Uterus (tissue), 4 donors: Measurements from ENCODE around the gene NQO2. TPM values are rescaled to one million over a fixed set of nuclear protein-coding genes. Genes with fewer than 3 reads are reported as not detected.
"Not testable (repeated sequence)": the region's sequence is repeated elsewhere in the genome, so short reads cannot be mapped to it uniquely, and the experiment has no call there.

Experiments
- DNase-seq, 2 donors: peaks; one replicate each; pipeline ENCODE4 v3.0.0-alpha.2; 2019 to 2020
- H3K27ac ChIP-seq, 2 donors: fragments of 200-600 bp; sonication (generic); 1 replicate in 1 of 2; 2 replicates in 1 of 2; pipeline ENCODE4 v1.5.1; 2016 to 2018
- H3K27me3 ChIP-seq, 2 donors: fragments of 200-600 bp; sonication (generic); one replicate each; pipeline ENCODE4 v1.5.1; 2018 to 2019; ENCODE audit warnings: control low read depth in 1 of 2
- H3K36me3 ChIP-seq, 2 donors: fragments of 200-600 bp; sonication (generic); one replicate each; pipeline ENCODE4 v1.5.1; 2019; ENCODE audit warnings: control low read depth in 1 of 2
- H3K4me1 ChIP-seq, 2 donors: fragments of 200-600 bp; sonication (generic); one replicate each; pipeline ENCODE4 v1.5.1; 2018 to 2019; ENCODE audit warnings: control low read depth in 1 of 2
- H3K4me3 ChIP-seq, 2 donors: fragments of 200-600 bp; sonication (generic); 1 replicate in 1 of 2; 2 replicates in 1 of 2; pipeline ENCODE4 v1.5.1; 2018 to 2019; ENCODE audit warnings: mild to moderate bottlenecking in 1 of 2
- H3K9me3 ChIP-seq, 2 donors: fragments of 200-600 bp; sonication (generic); one replicate each; pipeline ENCODE4 v1.5.1; 2019; ENCODE audit warnings: control low read depth in 1 of 2
- POLR2A ChIP-seq, 2 donors: fragments of 450-650 bp; IDR thresholded peaks; one replicate each; pipeline ENCODE4 v1.6.1; 2016; ENCODE audit warnings: antibody characterized with exemption in 2 of 2, mild to moderate bottlenecking in 1 of 2, moderate library complexity in 1 of 2
- intact Hi-C: fragments of 100-400 bp; cut with DNase I; formaldehyde crosslinking; loops from one replicate; pipeline ENCODE4 v1.15.1; 2023; ENCODE audit warnings: low total_unique reads
- total RNA-seq, 4 donors: library from RNA; depleted of rRNA in 3 of 4; stranded (reverse); fragments of >200 nt in 3 of 4; gene quantifications; one replicate each; pipeline versions ENCODE4 v1.1.0 to v1.2.4, GENCODE V29; 2014 to 2023
- TF ChIP-seq, protein P1 (sequence below), 4 experiments: fragments of 200-600 bp in 2 of 4; fragments of 450-650 bp in 2 of 4; sonication (generic) in 2 of 4; IDR thresholded peaks; one replicate each; pipeline ENCODE4 v1.5.1; 2016 to 2019; ENCODE audit warnings: antibody characterized with exemption in 4 of 4, mild to moderate bottlenecking in 2 of 4, moderate library complexity in 1 of 4
- donor health status: DM: yes; HTN: yes; CAD: no.

The NQO2 gene
- total RNA-seq, 4 donors from 2014 or later: 7.8 to 50.3 (median 21.6) TPM

DNA sequence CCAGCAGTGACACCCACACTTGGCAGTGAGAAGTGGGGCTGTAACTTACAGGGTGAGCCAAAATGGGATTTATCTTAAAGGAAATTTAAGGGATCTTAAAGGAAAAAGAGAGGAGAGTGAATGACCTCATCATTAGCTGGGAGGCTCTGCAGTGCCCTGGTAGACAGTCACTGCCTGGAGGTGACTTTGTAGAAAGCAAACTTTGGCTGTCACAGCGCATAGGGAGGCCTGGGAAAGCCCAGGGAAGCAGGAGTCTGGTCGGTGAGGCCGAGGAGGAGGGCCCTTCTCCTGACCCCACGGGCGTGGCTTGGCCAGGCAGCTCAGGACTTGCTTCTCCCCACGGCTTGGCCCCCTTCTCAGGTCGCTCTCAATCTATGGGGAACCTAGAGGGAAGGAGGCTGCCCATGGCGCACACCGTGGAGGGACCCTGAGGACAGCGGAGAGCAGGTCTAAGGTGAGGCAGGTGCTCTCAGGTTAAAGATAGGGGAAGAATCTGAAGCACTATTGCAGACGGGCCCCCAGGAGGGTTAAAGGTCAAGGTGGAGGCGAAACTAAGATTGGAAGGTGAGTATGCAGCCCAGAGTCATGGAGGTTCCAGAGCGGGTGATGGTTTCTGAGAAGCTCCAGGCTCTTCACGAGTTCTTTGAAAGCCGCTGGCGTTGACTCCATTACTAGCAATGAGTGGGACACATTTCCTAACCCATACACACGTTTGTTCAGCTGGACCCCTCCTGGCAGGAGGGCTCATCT lies 53.0 kb downstream of the NQO2 start:
- intact Hi-C loops: no loop called here
- H3K4me3 ChIP-seq: no peak overlapping the region
- no peak overlapping the region for H3K27ac ChIP-seq
- TF ChIP-seq, protein P1, sequence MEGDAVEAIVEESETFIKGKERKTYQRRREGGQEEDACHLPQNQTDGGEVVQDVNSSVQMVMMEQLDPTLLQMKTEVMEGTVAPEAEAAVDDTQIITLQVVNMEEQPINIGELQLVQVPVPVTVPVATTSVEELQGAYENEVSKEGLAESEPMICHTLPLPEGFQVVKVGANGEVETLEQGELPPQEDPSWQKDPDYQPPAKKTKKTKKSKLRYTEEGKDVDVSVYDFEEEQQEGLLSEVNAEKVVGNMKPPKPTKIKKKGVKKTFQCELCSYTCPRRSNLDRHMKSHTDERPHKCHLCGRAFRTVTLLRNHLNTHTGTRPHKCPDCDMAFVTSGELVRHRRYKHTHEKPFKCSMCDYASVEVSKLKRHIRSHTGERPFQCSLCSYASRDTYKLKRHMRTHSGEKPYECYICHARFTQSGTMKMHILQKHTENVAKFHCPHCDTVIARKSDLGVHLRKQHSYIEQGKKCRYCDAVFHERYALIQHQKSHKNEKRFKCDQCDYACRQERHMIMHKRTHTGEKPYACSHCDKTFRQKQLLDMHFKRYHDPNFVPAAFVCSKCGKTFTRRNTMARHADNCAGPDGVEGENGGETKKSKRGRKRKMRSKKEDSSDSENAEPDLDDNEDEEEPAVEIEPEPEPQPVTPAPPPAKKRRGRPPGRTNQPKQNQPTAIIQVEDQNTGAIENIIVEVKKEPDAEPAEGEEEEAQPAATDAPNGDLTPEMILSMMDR (IDR thresholded peaks at IDR 0.05): no peak
- TF ChIP-seq POLR2A (IDR thresholded peaks at IDR 0.05): no peak
- no peak for DNase-seq
- no peaks in the 10 kb centered on the region for H3K27me3 ChIP-seq
- H3K36me3 ChIP-seq: no peaks in the 10 kb centered on the region
- H3K9me3 ChIP-seq: no peaks in the 10 kb centered on the region
- H3K4me1 ChIP-seq: no peaks in the 10 kb centered on the region

DNA sequence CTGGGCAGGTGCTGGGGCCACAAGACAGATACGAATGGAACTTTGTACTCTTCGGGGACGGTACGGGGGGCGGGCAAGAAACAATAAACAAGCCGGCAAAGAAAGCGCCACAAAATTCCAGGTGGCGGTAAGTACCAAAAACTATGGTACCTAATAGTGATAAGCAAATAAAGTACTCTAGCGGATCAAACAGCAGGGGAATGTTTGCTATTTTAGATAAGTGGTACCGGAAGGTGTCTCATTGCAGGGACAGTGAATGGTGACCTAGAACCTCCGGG lies 53.5 kb downstream of the NQO2 start:
- Histone ChIP-seq H3K4me3 (peak overlapping the region; percentile 31 to 41), H3K36me3 (no peaks in the 10 kb centered on the region), H3K27ac (peak overlapping the region; percentile 19 to 20), H3K4me1 (no peaks in the 10 kb centered on the region), H3K9me3 (no peaks in the 10 kb centered on the region), H3K27me3 (no peaks in the 10 kb centered on the region)
- TF ChIP-seq, protein P1 (IDR thresholded peaks at IDR 0.05): no peak
- no peak for TF ChIP-seq POLR2A (IDR thresholded peaks at IDR 0.05)
- no peak for DNase-seq
- intact Hi-C loops: no loop called here

DNA sequence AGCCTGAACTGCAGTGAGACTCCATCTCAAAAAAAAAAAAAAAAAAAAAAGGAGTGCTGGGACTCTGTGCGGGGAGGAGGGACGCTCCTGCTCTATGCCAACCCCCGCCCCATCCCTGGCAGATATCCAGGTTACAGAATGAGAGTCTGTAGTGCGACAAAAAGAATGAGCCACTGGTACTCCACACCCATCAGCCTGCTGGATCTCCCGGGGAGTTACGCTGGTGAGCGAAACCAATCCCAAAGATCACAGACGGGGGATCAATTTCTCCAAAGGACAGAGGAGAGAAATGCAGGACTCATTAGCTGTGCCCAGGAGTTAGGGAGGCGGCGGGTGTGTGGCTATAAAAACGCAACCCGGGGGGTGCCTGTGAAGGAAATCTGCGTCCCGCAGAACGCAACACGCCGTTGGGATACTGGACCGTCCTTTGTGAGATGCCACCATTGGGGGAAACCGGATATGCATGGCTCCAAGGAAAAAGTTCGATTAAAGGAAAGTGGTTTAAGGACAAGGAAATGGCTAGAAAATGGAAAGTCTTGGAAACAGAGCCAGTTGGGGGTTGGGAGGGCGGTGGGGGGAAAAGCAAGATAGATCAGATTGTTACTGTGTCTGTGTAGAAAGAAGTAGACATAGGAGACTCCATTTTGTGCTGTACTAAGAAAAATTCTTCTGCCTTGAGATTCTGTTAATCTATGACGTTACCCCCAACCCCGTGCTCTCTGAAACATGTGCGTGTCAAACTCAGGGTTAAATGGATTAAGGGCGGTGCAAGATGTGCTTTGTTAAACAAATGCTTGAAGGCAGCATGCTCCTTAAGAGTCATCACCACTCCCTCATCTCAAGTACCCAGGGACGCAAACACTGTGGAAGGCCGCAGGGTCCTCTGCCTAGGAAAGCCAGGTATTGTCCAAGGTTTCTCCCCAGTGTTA lies 54.8 kb downstream of the NQO2 start:
- DNase-seq: peak; percentile 59 to 65
- not testable (repeated sequence) for H3K36me3 ChIP-seq, H3K9me3 ChIP-seq, H3K4me1 ChIP-seq, H3K27me3 ChIP-seq
- Histone ChIP-seq H3K27ac (peak overlapping the region in 1 of 2 donors; percentile 19), H3K4me3 (peak overlapping the region in 1 of 2 donors; percentile 41)
- intact Hi-C loops: loop anchor here (5.0 kb wide), 1 partner anchor 57 kb away; the partner anchor contains the start of gene NQO2

DNA sequence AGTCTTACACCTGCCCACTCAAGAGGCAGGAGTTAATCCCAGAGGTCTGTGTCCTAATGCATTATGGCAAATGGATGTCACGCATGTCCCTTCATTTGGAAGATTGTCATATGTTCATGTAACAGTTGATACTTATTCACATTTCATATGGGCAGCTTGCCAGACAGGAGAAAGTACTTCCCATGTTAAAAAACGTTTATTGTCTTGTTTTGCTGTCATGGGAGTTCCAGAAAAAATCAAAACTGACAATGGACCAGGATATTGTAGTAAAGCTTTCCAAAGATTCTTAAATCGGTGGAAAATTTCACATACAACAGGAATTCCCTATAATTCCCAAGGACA lies 55.4 kb downstream of the NQO2 start:
- not testable (repeated sequence) for DNase-seq, H3K4me3 ChIP-seq, H3K36me3 ChIP-seq, H3K9me3 ChIP-seq, H3K27me3 ChIP-seq, H3K4me1 ChIP-seq
- intact Hi-C loops: loop anchor here (5.0 kb wide), 1 partner anchor 58 kb away; the partner anchor contains the start of gene NQO2
- H3K27ac ChIP-seq: peak overlapping the region in 1 of 2 donors; percentile 1

DNA sequence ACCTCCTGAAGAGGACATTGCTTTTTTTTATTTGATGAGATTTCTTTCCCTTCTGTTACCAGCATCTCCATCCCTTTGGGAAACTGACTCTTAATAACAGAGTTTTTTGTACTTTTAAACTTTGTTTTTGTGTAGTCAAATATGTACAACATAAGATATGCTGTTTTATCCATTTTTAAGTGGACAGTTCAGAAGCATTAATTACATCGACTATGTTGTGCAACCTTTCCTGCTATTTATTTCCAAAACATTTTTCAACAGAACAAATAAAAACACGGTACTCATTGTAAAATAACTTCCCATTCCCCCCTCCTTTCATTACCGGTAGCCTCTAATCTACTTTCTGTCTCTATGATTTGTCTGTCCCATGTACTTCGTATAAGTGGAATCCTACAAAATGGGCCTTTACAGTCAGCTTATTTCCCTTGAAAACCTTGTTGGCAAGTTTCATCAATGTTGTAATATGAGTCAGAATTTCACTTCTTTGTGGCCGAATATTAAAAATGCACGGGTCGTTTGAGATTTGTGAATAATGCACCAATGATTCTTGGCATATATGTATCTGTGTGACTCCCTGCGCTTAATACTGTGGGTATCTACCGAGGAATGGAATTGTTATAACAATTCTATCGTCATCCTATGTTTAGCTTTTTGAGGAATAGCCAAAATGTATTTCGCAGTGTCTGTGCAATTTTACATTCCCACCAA lies 57.5 kb downstream of the NQO2 start:
- no peaks in the 10 kb centered on the region for H3K27me3 ChIP-seq
- no peaks in the 10 kb centered on the region for H3K36me3 ChIP-seq
- H3K4me3 ChIP-seq: no peak overlapping the region
- no peak for DNase-seq
- intact Hi-C loops: loop anchor here (5.0 kb wide), 1 partner anchor 60 kb away; the partner anchor contains the start of gene NQO2
- H3K27ac ChIP-seq: no peak overlapping the region
- no peaks in the 10 kb centered on the region for H3K9me3 ChIP-seq
- no peaks in the 10 kb centered on the region for H3K4me1 ChIP-seq
- TF ChIP-seq, protein P1 (IDR thresholded peaks at IDR 0.05): no peak
- TF ChIP-seq POLR2A (IDR thresholded peaks at IDR 0.05): no peak
